OCI-M1 (cell line): ENCODE data around the gene BCL2L13.
A peak's percentile ranks its signal among the peaks of the same experiment; 100 is the strongest.

Experiments
- DNase-seq: peaks from one replicate; lab custom pipeline; 2025; lab: John Stamatoyannopoulos, UW

Gene BCL2L13

GRCh38 chr22:17726928-17727897 lies 88.7 kb downstream of the BCL2L13 start:
- DNase-seq = no peak

- DNase-seq = no peak
These were observed 90.2 kb downstream of the BCL2L13 start for GRCh38 chr22:17728786-17729185.

- DNase-seq = no peak
These were observed 91.0 kb downstream of the BCL2L13 start for GRCh38 chr22:17729561-17729960.

- DNase-seq = no peak
These were observed 93.8 kb downstream of the BCL2L13 start for GRCh38 chr22:17732251-17732854.

- DNase-seq = no peak
These were observed 94.9 kb downstream of the BCL2L13 start for GRCh38 chr22:17733466-17733865.

- no peak for DNase-seq
These were observed 95.6 kb downstream of the BCL2L13 start for GRCh38 chr22:17734187-17734586.

- no peak for DNase-seq
These were observed 100.0 kb downstream of the BCL2L13 start for GRCh38 chr22:17738386-17739128.

- DNase-seq = no peak
These were observed 100.8 kb downstream of the BCL2L13 start for GRCh38 chr22:17739196-17739975.

- DNase-seq = no peak
These were observed 103.4 kb downstream of the BCL2L13 start for GRCh38 chr22:17741866-17742526.

GRCh38 chr22:17742527-17742902 lies 104.0 kb downstream of the BCL2L13 start:
- peak; percentile 80 for DNase-seq

- no peak for DNase-seq
These were observed 105.3 kb downstream of the BCL2L13 start for GRCh38 chr22:17743661-17744411.

GRCh38 chr22:17744430-17744829 lies 105.9 kb downstream of the BCL2L13 start:
- DNase-seq = no peak

GRCh38 chr22:17746916-17747315 lies 108.4 kb downstream of the BCL2L13 start:
- DNase-seq = no peak

GRCh38 chr22:17748555-17749353 lies 110.2 kb downstream of the BCL2L13 start:
- no peak for DNase-seq

- no peak for DNase-seq
These were observed 111.2 kb downstream of the BCL2L13 start for GRCh38 chr22:17749605-17750395.

GRCh38 chr22:17751596-17751995 lies 113.0 kb downstream of the BCL2L13 start:
- no peak for DNase-seq

- no peak for DNase-seq
These were observed 114.9 kb downstream of the BCL2L13 start for GRCh38 chr22:17753401-17753989.

GRCh38 chr22:17754233-17754925 lies 115.8 kb downstream of the BCL2L13 start:
- peak; percentile 17 for DNase-seq
